SK-N-SH (cell line): Measurements from ENCODE around the gene VARS1.
"Not testable (repeated sequence)": the region's sequence is repeated elsewhere in the genome, so short reads cannot be mapped to it uniquely, and the experiment has no call there.

ENCODE experiments used
- CTCF ChIP-seq: fragments of 200-600 bp; sonication (generic); IDR thresholded peaks from 2 replicates; pipeline ENCODE4 v1.6.1; 2017; ENCODE audit warnings: antibody characterized with exemption, mild to moderate bottlenecking, moderate library complexity
- FOXJ3 ChIP-seq: sonication (generic); formaldehyde crosslinking; IDR thresholded peaks from 2 replicates; pipeline ENCODE4 v1.5.1; 2020; ENCODE audit warnings: mild to moderate bottlenecking, missing genetic modification reagents
- FOXM1 ChIP-seq: IDR thresholded peaks from 2 replicates; pipeline ENCODE4 v1.4.0; 2012; ENCODE audit warnings: low read depth, mild to moderate bottlenecking
- IRF3 ChIP-seq: fragments of 150-350 bp; IDR thresholded peaks from 2 replicates; pipeline ENCODE4 v1.6.1; 2016; ENCODE audit warnings: mild to moderate bottlenecking, low read depth, low read length
- POLR2AphosphoS5 ChIP-seq: IDR thresholded peaks from 2 replicates; pipeline ENCODE4 v1.6.1; 2012; ENCODE audit warnings: low read depth, low read length
- RAD21 ChIP-seq: IDR thresholded peaks from 2 replicates; pipeline ENCODE4 v1.6.1; 2012; ENCODE audit warnings: mild to moderate bottlenecking, low read length
- RCOR1 ChIP-seq: fragments of 150-350 bp; IDR thresholded peaks from 2 replicates; pipeline ENCODE4 v1.6.1; 2017; ENCODE audit warnings: antibody characterized with exemption, low read length
- TAF1 ChIP-seq: IDR thresholded peaks from 2 replicates; pipeline ENCODE4 v1.6.1; 2012; ENCODE audit warnings: low read depth, mild to moderate bottlenecking, low read length, moderate library complexity, borderline replicate concordance
- TEAD4 ChIP-seq: IDR thresholded peaks from 2 replicates; pipeline ENCODE4 v1.4.0; 2012; ENCODE audit warnings: mild to moderate bottlenecking, borderline replicate concordance; ENCODE audit not compliant: insufficient read depth
- YY1 ChIP-seq: IDR thresholded peaks from 2 replicates; pipeline ENCODE4 v1.4.0; 2012; ENCODE audit warnings: low read depth, mild to moderate bottlenecking

GRCh38 chr6:31793927-31794245 is 1.7 kb downstream of the VARS1 start:
- not testable (repeated sequence) for TF ChIP-seq POLR2AphosphoS5; RCOR1; RAD21; YY1; TAF1; CTCF; TEAD4; FOXM1; IRF3; FOXJ3 (CRISPR knock-in tag)
